ENCODE data around the gene AKR1E2.

AKR1E2 gene

DNA sequence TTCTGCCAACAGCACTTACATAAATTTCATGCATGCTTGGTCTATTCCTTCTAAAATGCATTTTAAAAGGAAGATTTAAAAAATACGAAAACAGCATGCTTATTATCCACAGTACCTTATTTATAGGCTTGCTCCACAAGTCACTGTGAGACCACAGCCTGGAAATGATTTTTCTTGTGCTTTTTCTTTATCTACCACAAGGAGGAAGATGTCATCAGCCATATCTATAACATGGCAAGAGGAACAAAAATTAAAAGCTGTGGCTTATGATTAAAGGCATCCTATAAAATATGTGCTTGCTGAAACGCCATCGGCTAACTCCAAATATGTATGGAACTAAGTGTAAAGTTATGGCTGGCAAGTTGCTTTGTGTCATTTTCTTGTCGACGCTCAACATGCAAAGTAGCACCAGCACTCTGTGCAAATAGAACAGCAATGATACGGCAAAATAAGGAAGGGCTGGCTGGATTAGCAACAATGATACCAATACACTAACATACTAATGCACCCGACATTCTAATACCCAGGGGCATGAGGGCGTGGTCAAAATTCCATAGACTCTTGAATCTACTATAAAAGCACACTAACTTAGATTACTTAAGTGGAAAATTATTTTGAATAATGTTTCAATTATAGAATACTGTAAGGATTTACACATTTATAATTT is 41.2 kb upstream of the AKR1E2 start:
- no peak for TF ChIP-seq CTCF (IDR thresholded peaks at IDR 0.05; ENCODE audit: insufficient read depth, missing control alignments)
- no peak for DNase-seq (ENCODE audit: insufficient read length, low spot score)
- FAIRE-seq, result no peak

DNA sequence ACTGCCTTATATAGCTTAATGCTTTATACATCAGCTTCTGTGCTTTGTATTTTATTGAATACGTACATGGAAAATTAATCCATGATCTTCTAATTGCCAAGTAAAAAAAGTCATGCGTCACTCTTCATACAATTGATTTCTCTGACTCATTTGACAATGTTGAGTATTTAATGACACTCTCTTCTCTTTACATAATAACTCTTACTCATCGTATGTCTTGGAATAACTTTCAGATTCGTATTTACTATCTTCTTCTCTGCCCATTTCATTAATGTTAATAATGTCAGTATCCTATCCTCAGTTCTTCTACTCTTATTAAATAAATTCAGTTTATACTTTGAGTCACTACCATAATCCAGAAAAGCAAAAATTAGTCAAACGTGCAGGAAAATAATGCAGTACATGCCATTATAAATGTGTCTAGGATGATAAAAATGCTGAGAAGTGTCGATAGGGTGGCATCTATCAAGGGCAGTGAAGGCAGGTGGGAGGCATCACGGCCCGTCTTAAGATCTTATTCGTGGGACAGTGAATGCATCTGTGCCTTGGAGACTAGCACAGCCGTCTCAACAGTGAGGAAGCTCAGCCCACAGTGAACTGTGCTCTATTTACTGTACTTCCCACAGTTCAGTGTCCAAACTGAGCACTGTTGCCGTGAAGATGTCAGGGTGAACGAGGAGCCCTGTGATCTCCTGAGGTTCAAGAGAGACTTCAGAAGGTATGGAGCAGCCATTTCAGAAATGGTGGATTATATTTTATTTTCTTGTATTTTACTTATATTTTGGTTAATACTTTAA is 39.8 kb upstream of the AKR1E2 start:
- no peak for FAIRE-seq
- no peak for TF ChIP-seq CTCF (IDR thresholded peaks at IDR 0.05; ENCODE audit: insufficient read depth, missing control alignments)
- DNase-seq (ENCODE audit: insufficient read length, low spot score), result no peak

- FAIRE-seq, result no peak
- DNase-seq (ENCODE audit: insufficient read length, low spot score), result no peak
- no peak for TF ChIP-seq CTCF (IDR thresholded peaks at IDR 0.05; ENCODE audit: insufficient read depth, missing control alignments)
Observed at GRCh38 chr10:4790045-4790444, 36.0 kb upstream of the AKR1E2 start.

DNA sequence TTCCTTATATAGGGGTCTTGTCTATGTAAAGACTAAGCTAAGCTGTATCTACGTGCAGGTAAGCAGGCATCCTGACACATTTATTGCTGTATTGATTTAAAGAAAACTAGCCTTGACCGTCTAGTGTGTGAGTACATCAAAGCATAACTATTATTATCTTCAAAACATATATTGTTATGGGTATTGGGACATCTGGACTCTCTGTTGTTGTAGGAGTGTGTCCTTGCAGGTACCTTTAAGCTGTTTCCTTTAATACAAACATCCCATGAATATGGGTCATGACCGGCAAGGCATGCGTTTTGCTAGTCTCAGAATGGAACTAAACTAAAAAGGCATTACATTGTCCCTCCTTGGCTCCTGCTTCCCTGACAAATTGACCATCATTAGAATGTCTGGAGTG is 35.1 kb upstream of the AKR1E2 start:
- TF ChIP-seq CTCF (IDR thresholded peaks at IDR 0.05; ENCODE audit: insufficient read depth, missing control alignments), result no peak
- FAIRE-seq (no peak), DNase-seq (ENCODE audit: insufficient read length, low spot score) (no peak)

DNA sequence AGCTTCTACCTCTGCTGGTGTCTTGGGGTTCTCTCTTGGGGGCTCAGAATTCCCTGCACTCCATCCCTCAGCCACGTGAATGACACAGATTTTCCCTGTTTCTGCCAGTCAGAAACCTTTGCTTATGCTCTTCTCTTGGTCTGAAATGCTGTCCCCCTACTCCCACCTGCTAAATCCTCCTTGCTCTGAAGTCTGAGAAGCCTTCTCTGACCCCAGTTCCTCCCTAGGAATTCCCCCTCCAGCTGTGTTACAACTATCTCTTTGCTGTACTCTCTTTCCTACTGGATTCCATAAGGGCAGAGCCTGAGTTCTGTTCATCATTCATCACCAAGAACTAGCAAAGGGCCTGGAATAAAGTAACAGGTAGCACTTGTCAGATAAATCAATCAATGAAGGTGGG is 33.6 kb upstream of the AKR1E2 start:
- FAIRE-seq (no peak), DNase-seq (ENCODE audit: insufficient read length, low spot score) (no peak)
- no peak for TF ChIP-seq CTCF (IDR thresholded peaks at IDR 0.05; ENCODE audit: insufficient read depth, missing control alignments)

DNA sequence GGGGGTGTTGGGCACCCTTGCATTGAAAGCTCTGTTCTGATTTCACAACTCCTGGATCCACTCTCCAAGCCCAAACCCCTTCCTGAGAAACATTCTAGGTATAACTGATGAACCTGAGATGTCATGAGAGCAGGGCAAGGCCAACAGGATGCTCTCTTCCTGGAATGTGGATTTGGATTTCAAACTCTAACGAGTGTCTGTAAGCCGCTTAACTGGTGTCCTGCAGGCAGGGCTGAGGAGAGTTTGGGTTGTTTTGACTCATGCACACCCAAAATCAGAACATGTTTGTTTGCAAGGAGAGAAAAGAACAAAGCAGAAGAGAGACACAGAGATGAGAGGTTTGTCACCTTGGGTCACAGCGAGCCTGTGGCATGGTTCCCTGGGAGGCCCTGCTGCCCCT is 24.6 kb upstream of the AKR1E2 start:
- no peak for TF ChIP-seq CTCF (IDR thresholded peaks at IDR 0.05; ENCODE audit: insufficient read depth, missing control alignments)
- DNase-seq (ENCODE audit: insufficient read length, low spot score) (no peak), FAIRE-seq (no peak)
